Prostate gland (tissue), 2 donors: ENCODE results near the gene SSTR4. TPM values are rescaled to one million over a fixed set of nuclear protein-coding genes. Genes with fewer than 3 reads are reported as not detected.

Experiments used
- DNase-seq: peaks from one replicate; pipeline ENCODE4 v3.0.0-alpha.2; 2019; ENCODE audit warnings: low spot score
- H3K27ac ChIP-seq, 2 donors: fragments of 200-600 bp; sonication (generic); 2 replicates each; pipeline ENCODE4 v1.5.1; 2017 to 2019
- H3K27me3 ChIP-seq: fragments of 200-600 bp; sonication (generic); replicated peaks from 2 replicates; pipeline ENCODE4 v1.5.1; 2019; ENCODE audit not compliant: insufficient read depth
- H3K36me3 ChIP-seq, 2 donors: fragments of 200-600 bp; sonication (generic); 1 replicate in 1 of 2; 2 replicates in 1 of 2; pipeline versions ENCODE4 v1.5.1 to v1.8.1; 2017 to 2019
- H3K4me1 ChIP-seq: fragments of 200-600 bp; sonication (generic); replicated peaks from 2 replicates; pipeline ENCODE4 v1.5.1; 2019
- H3K4me3 ChIP-seq, 2 donors: fragments of 200-600 bp; sonication (generic); 2 replicates each; pipeline ENCODE4 v1.5.1; 2017 to 2019
- H3K9me3 ChIP-seq: fragments of 200-600 bp; sonication (generic); 2 replicates; pipeline ENCODE4 v1.5.1; 2017
- CTCF ChIP-seq, 4 experiments: fragments of 200-600 bp in 2 of 4; fragments of 450-650 bp in 2 of 4; sonication (generic) in 2 of 4; IDR thresholded peaks; 1 replicate in 3 of 4; 2 replicates in 1 of 4; pipeline ENCODE4 v1.5.1; 2016 to 2019; ENCODE audit warnings: antibody characterized with exemption in 4 of 4, mild to moderate bottlenecking in 2 of 4, moderate library complexity in 2 of 4
- POLR2A ChIP-seq: fragments of 450-650 bp; IDR thresholded peaks from one replicate; pipeline ENCODE4 v1.6.1; 2016; ENCODE audit warnings: antibody characterized with exemption, mild to moderate bottlenecking
- POLR2AphosphoS5 ChIP-seq: sonication (generic); formaldehyde crosslinking; IDR thresholded peaks from one replicate; pipeline ENCODE4 v1.6.1; 2017; ENCODE audit warnings: antibody characterized with exemption
- WGBS: methylation state at CpG from one replicate; pipeline ENCODE4 v1.1.5; 2018; 5-methylcytosine and 5-hydroxymethylcytosine counted together
- intact Hi-C: fragments of 100-400 bp; cut with DNase I; formaldehyde crosslinking; loops from one replicate; pipeline ENCODE4 v1.14.2; 2022
- total RNA-seq, 2 donors: library from RNA; depleted of rRNA; stranded (reverse); fragments of >200 nt; gene quantifications; one replicate each; pipeline ENCODE4 v1.1.0, GENCODE V29; 2016

SSTR4 gene
- total RNA-seq, 2 donors from 2014 or later, result not detected

DNA sequence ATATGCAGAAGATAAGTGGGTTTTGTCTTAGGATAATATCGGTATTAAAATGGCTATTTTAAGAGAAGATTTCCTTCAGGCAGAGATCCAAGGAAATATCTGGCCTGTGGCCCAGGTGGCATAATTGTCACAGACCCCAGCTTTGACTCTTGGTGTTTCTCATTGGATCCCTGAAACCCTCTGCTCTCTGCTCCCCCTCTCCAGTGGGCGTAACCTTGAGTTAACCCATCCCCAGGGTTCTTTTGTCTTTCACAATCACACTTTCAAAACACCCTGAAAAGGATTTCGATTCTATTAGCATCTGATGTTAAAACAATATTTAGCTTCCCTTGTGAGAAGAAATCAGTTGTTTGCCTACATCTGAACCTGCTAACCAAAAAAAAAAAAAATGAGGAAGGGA is 7.2 kb downstream of the SSTR4 start:
- no peaks in the 10 kb centered on the region for H3K4me1 ChIP-seq
- intact Hi-C loops, result no loop called here
- no peaks in the 10 kb centered on the region for H3K9me3 ChIP-seq
- TF ChIP-seq POLR2A (no peak), CTCF (IDR thresholded peaks at IDR 0.05) (no peak), POLR2AphosphoS5 (no peak)
- H3K27me3 ChIP-seq, result peaks cover 2% of the 10 kb centered on the region
- no peak for DNase-seq
- no peak overlapping the region for H3K27ac ChIP-seq
- H3K36me3 ChIP-seq, result no peaks in the 10 kb centered on the region
- H3K4me3 ChIP-seq, result no peak overlapping the region
- WGBS, result 61% methylated on average over 3 of the region's 3 CpGs

DNA sequence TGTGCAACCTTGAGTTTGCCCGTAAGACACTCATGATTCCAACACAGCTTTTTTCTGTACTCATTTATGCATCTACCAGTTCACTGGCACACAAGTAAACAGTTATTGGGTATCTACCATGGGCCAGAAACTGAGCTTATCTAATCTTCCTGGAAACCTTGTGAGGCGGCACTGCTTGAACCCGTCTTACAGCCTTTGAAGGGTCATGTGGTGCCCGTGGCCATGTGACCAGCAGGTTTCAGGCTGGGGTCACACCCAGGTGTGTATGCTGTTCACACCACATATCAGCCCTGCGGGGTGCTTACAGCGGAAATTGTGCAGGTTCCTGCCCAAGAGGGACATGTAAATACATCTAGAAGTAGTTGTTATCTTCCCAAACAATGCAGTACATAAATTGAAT is 8.3 kb downstream of the SSTR4 start:
- TF ChIP-seq POLR2A (no peak), POLR2AphosphoS5 (no peak), CTCF (IDR thresholded peaks at IDR 0.05) (no peak)
- H3K36me3 ChIP-seq, result no peaks in the 10 kb centered on the region
- no peak overlapping the region for H3K27ac ChIP-seq
- intact Hi-C loops, result no loop called here
- H3K4me1 ChIP-seq, result no peaks in the 10 kb centered on the region
- no peaks in the 10 kb centered on the region for H3K9me3 ChIP-seq
- H3K4me3 ChIP-seq, result no peak overlapping the region
- 95% methylated on average over 6 of the region's 6 CpGs for WGBS
- H3K27me3 ChIP-seq, result peaks cover 7% of the 10 kb centered on the region
- DNase-seq, result no peak

- H3K4me1 ChIP-seq, result no peaks in the 10 kb centered on the region
Observed at GRCh38 chr20:23046431-23046830, 11.3 kb downstream of the SSTR4 start.

DNA sequence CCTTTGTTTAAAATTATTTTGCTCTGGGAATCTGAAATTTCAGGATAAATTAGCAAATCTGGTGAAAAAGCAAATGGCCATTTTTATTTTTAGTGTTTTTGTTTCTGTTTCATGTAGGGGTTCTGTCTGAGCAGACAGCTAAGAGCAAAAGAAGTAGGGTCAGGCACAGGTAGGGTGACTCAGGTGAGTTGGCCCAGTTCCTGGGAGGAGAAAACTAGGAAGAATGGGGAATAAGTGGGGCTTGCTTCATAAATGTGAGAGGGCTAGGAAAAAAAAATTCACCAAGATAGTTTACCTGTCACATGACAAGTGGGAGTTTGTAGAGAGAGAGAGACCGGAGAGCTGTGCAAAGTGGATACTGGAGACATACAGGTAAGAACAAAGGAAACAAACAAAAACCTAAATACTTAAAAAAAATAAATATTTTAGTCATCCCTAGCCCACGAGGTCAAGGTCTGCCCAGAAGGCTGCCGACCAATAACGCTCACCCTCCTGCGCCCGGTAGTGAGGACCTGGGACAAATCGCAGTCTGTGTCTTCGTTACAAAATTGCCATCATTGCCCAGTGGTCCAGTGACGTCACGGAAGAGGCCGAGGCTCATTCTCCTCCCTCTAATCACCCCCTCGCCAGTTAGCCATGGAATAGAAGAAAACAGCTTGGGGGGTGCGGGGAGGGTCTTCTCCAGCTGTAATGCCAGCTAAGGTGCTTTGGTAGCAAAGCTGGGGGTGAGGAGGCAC is 12.1 kb downstream of the SSTR4 start:
- DNase-seq, result no peak
- TF ChIP-seq POLR2AphosphoS5, result no peak
- TF ChIP-seq POLR2A, result no peak
- no peak for TF ChIP-seq CTCF (IDR thresholded peaks at IDR 0.05)
- Histone ChIP-seq H3K9me3 (no peaks in the 10 kb centered on the region), H3K27ac (no peak overlapping the region), H3K4me3 (peak overlapping the region in 1 of 2 donors; percentile 28), H3K27me3 (peaks cover 7% of the 10 kb centered on the region), H3K36me3 (no peaks in the 10 kb centered on the region), H3K4me1 (no peaks in the 10 kb centered on the region)
- intact Hi-C loops, result no loop called here
- whole genome bisulfite sequencing, result 54% methylated on average over 13 of the region's 13 CpGs

More at GRCh38 chr20:23046431-23046830, 11.3 kb downstream of the SSTR4 start:
- DNase-seq, result no peak
- Histone ChIP-seq H3K4me3 (no peak overlapping the region), H3K27ac (no peak overlapping the region), H3K36me3 (no peaks in the 10 kb centered on the region), H3K9me3 (no peaks in the 10 kb centered on the region), H3K27me3 (peaks cover 7% of the 10 kb centered on the region)
- intact Hi-C loops, result no loop called here
- TF ChIP-seq POLR2A, result no peak
- no peak for TF ChIP-seq POLR2AphosphoS5
- TF ChIP-seq CTCF (IDR thresholded peaks at IDR 0.05), result no peak

- no peak for DNase-seq
- Histone ChIP-seq H3K4me3 (peak overlapping the region in 1 of 2 donors; percentile 28), H3K36me3 (no peaks in the 10 kb centered on the region), H3K9me3 (no peaks in the 10 kb centered on the region), H3K27me3 (peaks cover 7% of the 10 kb centered on the region), H3K4me1 (no peaks in the 10 kb centered on the region), H3K27ac (no peak overlapping the region)
- intact Hi-C loops, result no loop called here
- WGBS, result 5% methylated on average over 27 of the region's 47 CpGs
- TF ChIP-seq POLR2A, result no peak
- no peak for TF ChIP-seq CTCF (IDR thresholded peaks at IDR 0.05)
- no peak for TF ChIP-seq POLR2AphosphoS5
Observed at GRCh38 chr20:23047738-23048214, 12.7 kb downstream of the SSTR4 start.
